GM18502 (cell line): ENCODE data around the gene ATP11C.
A peak's percentile ranks its signal among the peaks of the same experiment; 100 is the strongest.

ENCODE experiments used
- ATAC-seq: cut with Tn5 transposase; IDR thresholded peaks from one replicate; pipeline ENCODE4 v1.9.1; 2021; ENCODE audit warnings: mild to moderate bottlenecking; ENCODE audit not compliant: unreplicated experiment, poor library complexity

ATP11C gene

DNA sequence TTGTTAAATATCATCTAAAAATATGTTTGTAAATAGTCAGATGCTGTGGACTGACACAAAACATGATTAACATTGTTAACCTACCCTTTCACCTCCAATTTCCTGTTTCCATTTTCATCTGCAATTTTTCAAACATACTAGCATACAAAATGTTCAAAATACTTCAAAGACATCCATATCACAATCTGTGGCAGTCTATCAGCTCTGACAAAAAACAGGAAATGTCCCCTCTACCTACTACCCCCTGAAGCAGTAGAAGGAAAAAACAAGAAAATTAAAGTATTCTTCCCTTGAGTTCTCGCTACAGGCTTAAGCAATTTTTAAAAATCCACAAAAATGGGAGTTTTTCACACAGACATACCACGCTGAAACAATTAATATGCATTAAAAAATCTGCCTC, 116.6 kb downstream of the ATP11C start:
- ATAC-seq: no peak

DNA sequence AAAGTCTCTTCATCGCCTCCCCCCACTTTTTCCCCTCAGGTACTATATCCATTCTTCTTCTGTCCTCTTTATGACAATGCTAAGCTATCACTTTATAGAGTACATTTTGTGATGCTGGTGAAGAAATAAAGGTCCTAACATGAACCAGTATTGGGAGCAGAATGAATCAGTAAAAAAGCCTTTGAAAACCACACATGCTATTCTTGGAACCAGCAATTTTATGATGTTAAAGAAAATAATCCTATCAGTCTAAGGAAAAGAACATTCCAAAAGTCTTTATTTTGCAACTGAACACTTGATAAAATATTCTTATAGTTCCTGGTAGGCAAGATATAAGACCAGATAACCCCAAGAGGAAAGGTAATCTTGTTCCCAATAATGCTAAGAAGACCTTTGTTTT, 117.1 kb downstream of the ATP11C start:
- ATAC-seq: no peak

DNA sequence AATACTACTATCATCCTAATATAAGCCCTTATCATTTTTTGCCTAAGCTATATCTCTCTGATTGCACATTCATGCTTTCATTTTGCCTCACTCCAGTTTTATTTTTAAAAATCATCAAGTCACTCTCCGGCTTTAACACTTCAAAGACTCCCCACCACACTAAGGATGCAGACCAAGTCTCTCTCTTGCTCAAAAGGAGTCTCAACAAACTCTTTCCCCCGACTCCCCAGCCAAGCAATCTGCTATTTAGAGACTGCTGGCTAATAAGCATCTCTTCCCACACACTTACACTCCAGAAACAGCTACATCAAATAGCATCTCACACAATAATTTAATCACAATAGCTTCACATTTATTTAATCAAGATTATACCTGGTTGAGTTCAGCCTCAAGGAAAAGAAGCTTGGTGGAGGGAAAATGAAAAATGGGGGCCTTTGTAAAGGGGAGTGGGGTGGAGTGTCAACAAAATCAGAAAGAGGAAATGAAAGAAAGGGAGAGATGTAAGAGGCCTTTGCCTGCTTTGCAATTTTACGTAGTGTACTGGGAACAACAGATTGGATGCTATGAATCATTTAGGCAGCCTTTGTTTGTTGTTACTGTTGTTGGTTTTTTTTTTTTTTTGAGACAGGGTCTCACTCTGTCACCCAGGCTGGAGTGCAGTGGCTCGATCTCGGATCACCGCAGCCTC, 120.8 kb downstream of the ATP11C start:
- ATAC-seq: peak; percentile 77

DNA sequence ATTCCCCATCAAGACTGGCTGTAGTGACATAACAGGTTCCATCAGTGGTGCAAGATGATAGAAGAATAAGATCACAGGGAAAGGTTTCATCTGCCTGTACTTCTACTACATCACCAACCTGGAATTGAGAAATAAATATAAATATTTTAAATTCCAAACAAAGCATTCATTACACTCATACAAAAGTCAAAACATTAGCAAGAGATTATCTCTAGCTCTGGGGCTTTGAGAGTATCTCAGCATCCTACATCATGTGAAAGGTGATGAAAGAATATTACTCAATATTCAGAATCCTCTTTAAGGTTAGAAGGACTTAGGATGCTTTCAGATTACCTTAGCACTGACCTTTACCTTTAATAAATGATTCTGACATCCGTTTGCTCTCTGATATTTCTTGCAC, 128.4 kb downstream of the ATP11C start:
- ATAC-seq: no peak

DNA sequence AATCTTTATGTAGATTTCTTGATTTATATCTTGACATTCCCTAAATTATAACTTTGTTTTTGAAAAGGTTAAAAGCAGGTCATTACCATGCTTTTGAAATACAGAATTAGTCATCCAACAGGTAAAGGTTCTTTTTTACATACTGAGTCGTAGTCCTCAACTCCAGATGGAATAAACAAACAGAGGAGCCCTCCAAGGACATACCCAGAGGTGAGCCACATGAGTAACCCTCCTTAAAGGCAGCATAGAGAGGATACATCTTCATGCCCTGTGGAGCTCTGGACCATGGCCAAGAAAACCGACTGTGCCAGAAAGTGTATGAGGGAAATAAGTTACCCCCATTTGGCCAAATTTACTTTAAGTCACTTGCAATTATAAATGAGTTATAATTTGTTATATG, 129.6 kb downstream of the ATP11C start:
- ATAC-seq: no peak

GRCh38 chrX:139802048-139802447, 130.8 kb downstream of the ATP11C start:
- ATAC-seq: no peak

DNA sequence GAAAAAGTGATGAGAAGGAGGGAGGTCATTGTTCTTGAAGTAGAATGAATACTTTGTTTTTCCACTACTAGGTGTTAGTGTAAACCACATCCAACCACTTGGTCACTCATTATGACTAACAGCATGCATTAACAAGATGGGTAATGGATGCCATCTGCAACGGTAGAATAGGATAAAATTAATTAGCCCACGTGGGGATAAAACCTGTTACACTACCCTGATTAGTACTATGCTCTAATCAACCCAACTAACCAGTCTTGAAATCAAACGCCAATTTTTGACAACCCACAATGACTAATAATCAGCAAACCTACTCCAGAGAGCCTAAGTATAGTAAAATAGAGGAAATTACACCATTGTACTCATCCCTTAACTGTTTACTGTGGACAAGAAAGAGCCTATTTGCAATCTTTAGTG, 131.4 kb downstream of the ATP11C start:
- peak; percentile 56 for ATAC-seq

GRCh38 chrX:139798701-139799100, 134.2 kb downstream of the ATP11C start:
- ATAC-seq: no peak

GRCh38 chrX:139795196-139795595, 137.7 kb downstream of the ATP11C start:
- peak; percentile 99 for ATAC-seq

DNA sequence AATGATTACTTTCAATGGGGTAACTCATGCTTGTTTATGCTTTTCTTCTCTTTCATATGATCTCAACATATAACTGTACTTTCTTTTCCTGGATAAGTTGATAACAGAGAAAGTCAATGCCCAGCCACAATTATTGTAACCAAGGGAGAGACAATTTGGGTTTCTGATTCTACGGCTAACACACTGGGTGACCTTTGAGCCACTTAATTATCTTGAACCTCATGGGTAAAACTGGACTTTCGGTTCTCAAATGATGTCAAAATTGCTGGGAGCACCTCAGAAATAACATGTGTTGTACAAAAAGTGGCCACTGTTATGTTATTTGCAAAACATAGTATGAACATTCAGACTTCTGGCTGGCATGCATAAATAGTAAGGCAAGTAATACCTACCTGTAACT, 145.3 kb downstream of the ATP11C start:
- no peak for ATAC-seq

DNA sequence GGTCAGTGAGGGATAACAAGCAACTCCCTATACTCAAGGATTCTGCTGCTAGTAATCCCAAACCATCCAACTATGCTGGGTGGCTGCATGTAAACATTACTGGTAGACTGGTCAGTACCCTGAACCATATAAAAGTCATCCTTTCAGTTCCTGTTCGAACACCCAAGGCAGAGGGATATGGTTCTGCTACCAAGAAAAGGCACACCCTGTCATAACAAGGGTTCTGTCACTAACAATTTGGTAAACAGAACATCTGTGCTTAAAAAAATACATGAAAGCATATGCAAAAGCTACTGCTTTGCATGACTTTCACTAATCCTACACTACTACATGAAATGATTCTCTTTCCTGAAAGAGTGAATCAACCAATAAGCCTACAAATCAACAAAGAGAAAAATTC, 148.0 kb downstream of the ATP11C start:
- ATAC-seq: peak; percentile 95

DNA sequence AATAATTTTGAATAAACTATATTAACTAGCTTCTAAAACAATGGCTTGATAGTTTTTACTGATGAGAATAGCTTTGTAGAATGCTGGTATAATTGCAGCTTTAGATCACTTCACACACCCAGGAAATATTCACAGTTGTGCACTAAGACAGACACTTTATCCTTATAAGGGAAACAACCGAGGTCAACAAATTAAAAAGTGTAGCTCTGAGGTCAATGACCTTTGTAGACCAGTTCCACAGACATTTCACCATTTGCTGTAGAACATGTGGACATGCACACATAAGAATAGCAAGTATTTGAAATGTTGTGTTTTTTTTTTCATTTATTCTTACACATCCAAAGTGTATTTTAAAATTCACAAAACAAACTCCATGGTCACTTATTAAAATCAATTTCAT, 148.9 kb downstream of the ATP11C start:
- no peak for ATAC-seq

DNA sequence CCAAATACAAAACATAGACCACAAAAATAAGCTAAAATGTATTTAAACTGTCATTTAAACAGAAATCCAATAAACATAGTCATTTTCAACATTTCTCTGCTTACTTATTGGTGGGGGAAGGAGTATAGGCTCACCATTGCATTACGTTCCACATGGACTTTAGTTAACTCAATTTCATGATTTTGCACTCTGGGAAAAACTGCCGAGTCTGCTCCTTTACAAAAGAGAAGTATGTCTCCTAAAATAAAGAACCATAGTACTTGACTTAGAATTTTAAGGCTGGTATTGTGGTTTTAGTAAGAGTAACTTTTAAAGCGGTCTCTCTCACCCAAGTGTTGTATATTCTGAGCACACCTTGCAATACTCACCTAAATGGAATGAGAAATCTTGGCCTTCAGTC, 149.8 kb downstream of the ATP11C start:
- no peak for ATAC-seq

- no peak for ATAC-seq
Measured at GRCh38 chrX:139776599-139776998, 156.3 kb downstream of the ATP11C start.

GRCh38 chrX:139770366-139770765, 162.5 kb downstream of the ATP11C start:
- no peak for ATAC-seq

- ATAC-seq: peak; percentile 86
Measured at GRCh38 chrX:139766545-139766983, 166.3 kb downstream of the ATP11C start.

- no peak for ATAC-seq
Measured at GRCh38 chrX:139762400-139763183, 170.3 kb downstream of the ATP11C start.

DNA sequence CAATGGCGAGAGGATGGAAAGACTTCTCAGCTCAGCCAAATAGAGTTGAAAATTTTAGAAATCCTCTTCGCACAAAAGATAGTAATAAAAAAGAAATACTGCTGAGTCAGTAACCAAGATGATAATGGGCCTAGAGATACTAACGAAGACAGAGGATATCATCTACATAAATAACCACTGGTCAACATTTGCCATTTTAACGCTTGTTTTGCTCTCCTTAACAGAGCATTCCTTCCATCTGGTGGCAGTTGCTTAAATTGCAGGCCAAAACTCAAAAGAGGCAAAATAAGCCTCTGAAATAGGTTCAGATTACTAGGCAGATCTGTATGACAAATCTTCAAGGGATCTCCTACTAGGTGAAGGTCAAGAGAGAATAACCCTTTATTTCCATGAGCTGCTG, 173.2 kb downstream of the ATP11C start:
- ATAC-seq: peak; percentile 49

DNA sequence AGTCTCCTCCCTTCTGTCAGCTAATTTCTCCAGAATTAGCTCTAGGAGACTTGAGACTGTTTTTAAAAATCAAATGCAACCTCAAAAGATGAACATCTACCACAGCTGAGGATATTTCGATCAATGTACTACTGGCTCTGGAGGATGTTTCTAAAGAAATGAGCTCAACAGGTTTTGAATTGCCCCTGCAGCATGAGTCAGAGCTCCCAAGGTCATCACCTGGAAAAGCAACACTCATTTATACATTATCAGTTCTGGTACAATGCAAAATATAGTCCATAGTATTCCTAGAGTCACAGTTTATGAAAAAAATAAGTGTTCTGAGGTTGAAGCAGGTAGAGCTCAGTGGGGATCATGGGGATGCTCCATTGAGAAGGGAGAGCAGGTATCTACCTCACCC, 174.0 kb downstream of the ATP11C start:
- ATAC-seq: no peak

DNA sequence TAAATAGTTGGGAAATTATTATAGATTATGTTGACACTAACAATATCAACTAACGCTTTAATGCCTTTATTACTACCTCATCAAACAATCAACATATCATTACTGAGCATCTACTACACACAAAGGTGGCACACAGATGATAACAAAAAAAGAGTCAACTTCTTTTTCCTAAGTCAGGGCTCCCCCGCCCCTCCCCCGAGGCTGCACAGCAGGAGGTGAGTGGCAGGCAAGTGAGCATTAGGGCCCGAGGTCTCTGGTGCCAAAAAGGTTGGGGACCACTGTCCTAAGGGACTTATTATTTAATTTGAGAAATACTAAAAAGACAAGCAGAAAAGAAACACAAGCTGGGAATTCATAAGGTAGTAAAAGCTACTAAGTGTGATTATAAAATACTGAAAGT, 174.6 kb downstream of the ATP11C start:
- no peak for ATAC-seq

DNA sequence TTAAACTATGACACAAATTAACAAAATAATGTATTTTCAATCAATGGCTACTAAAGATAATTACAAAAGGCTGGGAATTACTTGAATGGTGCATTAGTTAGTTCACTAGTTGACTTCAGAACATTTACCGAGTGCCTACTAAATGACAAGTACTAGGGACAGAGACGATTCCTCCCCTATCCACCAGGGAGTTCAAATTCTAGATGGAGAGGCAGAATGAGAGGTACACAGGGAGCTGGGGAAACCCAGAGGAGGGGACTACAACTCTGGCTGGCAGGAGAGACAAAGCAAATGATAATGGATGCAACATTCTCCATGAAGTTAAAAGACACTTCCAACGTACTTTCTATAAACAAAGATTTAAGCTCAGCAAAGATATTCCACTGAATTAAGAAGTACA, 181.8 kb downstream of the ATP11C start:
- no peak for ATAC-seq

GRCh38 chrX:139750390-139750789, 182.5 kb downstream of the ATP11C start:
- no peak for ATAC-seq
